ENCODE data around the gene CTU2.

Gene CTU2

GRCh38 chr16:88681084-88681680, 25.1 kb upstream of the CTU2 start:
- in situ Hi-C loops (cut with HindIII; ENCODE audit: low sequenced_read_pairs): no loop called here

GRCh38 chr16:88681709-88682451, 24.4 kb upstream of the CTU2 start:
- in situ Hi-C loops (cut with HindIII; ENCODE audit: low sequenced_read_pairs): no loop called here

DNA sequence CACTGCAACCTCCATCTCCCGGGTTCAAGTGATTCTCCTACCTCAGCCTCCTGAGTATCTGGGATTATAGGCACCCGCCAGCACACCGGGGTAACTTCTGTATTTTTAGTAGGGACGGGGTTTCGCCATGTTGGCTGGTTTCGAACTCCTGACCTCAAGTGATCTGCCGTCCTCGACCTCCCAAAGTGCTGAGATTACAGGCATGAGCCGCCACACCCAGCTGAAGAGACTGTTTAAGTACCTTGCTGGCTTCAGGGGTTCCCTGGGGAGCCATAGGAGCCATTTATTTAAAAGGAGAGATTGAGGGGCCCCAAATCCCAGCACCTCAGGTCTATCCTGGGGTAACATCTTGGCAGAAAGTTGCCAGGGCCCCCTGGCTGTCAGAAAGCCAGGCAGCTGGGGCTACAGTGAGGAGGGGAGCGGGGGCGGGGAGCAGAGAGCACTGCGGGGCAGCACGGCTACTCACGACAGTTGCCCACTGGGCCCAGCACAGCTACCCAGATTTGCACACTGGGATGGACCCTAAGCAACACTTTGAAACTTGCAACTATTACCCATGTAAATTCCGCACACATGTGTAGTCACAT, 21.6 kb upstream of the CTU2 start:
- in situ Hi-C loops (cut with HindIII; ENCODE audit: low sequenced_read_pairs): no loop called here

DNA sequence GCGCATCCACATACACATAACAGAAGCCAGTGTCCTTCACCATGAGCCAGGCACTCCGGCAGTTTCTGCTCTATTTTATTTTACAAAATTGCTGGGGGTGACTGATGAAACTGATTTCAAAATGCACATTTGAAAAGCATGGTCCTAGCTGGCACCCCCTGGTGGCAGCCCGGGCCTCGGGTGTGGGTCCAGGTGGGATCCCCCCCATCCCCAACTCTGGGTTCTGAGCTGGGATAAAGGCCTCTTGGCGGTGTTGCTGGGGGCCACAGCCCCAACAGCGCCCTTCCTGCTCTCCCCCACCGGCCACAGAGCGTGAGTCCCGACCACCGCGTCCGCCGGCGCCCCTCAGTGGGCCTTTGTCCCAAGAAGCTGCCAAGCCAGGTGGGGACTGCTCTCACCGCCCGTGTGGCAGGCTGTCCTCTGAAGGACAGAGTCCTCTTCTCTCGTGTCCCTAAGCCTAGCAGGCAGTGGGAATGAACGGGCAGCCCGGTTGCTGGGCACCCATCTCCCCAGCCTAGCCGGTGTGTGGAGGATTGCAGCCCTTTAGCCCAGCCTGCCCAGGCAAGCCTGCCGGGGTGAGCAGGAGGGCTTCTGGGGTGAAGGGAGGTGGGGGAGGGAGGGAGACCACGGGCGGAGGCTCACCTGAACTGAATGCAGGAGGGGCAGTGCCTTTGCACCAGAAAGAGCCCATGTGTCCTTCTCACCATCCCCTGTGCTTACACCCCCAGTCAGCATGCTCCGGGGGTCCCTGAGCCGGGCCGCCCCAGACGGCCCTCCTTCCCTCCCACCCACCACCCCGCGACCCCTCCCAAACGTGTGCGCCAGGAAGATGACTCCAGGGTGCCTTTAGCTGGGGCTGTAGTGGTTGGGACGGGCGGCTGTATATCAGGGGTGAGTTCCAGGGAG, 20.9 kb upstream of the CTU2 start:
- in situ Hi-C loops (cut with HindIII; ENCODE audit: low sequenced_read_pairs): no loop called here

- in situ Hi-C loops (cut with HindIII; ENCODE audit: low sequenced_read_pairs): no loop called here
Measured at GRCh38 chr16:88686062-88686438, 20.3 kb upstream of the CTU2 start.

GRCh38 chr16:88686439-88687253, 19.7 kb upstream of the CTU2 start, which contains the start of gene SNAI3:
TSS of gene SNAI3 (minus strand) at chr16:88686507. CDS start at chr16:88686406, 101 bp downstream.
- in situ Hi-C loops (cut with HindIII; ENCODE audit: low sequenced_read_pairs): no loop called here

DNA sequence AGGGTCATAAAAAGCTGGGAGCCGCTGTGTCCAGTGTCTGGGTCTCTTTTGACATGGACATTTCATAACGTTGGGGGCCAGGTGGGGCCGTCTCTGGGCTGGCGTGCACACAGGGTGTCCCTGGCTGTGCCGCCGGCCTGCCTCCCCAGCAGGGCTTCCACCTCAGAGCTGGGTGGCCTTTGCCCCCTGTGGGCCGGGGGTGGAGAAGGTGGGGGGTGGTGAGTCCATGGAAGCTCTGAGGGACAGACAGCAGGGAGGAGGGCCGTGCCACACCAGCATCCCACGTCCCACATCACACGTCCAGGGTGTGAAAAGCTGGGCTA, 19.1 kb upstream of the CTU2 start:
- in situ Hi-C loops (cut with HindIII; ENCODE audit: low sequenced_read_pairs): no loop called here

- in situ Hi-C loops (cut with HindIII; ENCODE audit: low sequenced_read_pairs): no loop called here
Measured at GRCh38 chr16:88687676-88688012, 18.7 kb upstream of the CTU2 start.

DNA sequence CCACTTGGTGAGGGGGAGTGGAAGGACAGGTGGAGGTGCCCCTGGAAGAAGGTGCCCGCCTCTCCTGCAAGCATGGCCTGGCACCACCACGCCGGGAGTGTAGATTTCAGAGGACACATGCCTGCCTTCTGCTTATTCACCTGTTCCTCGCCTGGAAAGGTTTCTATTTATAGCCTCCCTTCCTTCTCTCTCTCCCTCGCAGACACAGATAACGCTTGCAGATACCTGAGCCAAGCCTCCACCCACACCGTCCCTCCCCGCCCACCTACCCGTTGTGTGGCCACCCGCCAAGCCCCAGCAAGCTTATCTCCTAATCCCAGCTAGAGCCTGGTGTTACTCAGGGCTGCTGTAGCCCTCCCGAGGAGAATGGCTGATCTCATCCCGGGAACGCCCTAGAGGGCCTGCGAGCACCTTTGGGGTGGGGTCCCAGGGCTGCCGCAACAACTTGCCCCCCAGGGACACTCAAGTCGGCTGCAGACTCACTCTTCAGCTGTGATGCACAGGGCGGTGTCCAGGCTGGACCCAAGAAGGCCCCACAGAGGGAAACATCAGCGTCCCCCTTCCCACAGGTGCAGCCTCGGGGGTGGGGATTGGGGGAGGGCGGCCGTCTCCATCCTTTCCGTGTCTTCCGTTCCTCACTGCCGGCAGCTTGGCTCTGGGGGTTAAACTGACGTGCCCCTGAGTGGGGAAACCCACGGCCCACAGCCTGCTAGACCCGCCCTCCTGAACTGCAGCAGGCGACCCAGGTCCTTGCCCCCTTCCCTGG, 18.1 kb upstream of the CTU2 start:
- in situ Hi-C loops (cut with HindIII; ENCODE audit: low sequenced_read_pairs): no loop called here

DNA sequence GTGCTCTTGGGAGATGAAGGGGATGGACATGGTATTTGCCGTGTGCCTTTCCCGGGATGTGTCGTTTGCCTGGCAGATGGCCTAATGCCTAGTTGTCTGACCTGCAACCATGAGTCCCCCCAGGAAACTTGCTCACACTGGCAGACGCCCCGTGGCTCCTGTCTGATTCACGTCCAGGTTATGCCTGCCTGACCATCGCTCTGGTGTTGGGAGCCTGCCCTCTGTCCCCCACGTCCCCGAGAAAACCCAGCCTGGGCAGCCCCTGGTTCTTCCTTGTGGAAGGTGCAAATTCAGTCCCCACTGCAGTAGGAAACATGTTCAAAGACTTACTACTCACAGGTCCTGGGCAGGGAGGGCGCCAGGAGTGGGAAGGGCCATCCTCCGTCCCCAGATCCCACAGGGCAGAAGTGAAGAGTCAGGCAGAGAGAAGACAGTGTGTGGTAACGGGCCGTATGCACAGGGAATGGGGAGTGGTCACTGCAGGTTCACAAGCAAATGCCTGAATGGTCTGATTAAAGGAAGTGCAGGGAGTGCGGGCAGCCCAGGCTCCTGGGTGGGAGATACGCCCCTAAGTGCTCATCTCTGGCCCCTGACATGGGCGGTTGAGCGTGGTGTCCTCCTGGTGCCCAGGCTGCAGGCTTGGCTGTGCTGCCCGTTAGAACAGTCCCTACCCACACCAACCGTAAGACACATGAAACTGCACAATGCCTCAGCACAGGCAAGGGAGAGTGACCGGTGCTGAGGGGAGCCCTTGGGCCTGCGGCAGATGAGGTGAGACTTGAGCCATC, 15.8 kb upstream of the CTU2 start:
- in situ Hi-C loops (cut with HindIII; ENCODE audit: low sequenced_read_pairs): no loop called here

GRCh38 chr16:88691129-88691813, 15.0 kb upstream of the CTU2 start:
- in situ Hi-C loops (cut with HindIII; ENCODE audit: low sequenced_read_pairs): no loop called here

GRCh38 chr16:88691924-88692560, 14.3 kb upstream of the CTU2 start:
- in situ Hi-C loops (cut with HindIII; ENCODE audit: low sequenced_read_pairs): no loop called here

DNA sequence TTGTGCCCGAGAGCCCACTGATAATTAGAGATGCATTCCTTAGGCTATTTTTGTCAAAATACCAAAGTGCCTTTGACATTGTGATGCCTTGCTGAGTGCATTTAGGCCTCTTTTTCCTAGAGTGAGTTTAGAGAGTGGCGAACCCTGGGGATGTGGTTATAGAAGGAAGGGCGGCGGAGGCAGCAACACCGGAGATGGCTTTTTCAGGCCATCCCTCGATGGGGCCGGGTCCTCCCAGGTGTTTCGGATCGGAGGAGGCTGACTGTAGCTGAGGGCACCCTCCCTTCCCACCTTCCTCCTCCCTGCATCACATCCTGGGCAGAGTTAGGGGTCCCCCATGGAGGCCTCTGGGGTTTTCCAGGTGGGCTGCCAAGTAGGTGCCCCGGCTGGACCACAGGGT, 13.4 kb upstream of the CTU2 start:
- in situ Hi-C loops (cut with HindIII; ENCODE audit: low sequenced_read_pairs): no loop called here

GRCh38 chr16:88693420-88694177, 12.7 kb upstream of the CTU2 start:
- in situ Hi-C loops (cut with HindIII; ENCODE audit: low sequenced_read_pairs): no loop called here

DNA sequence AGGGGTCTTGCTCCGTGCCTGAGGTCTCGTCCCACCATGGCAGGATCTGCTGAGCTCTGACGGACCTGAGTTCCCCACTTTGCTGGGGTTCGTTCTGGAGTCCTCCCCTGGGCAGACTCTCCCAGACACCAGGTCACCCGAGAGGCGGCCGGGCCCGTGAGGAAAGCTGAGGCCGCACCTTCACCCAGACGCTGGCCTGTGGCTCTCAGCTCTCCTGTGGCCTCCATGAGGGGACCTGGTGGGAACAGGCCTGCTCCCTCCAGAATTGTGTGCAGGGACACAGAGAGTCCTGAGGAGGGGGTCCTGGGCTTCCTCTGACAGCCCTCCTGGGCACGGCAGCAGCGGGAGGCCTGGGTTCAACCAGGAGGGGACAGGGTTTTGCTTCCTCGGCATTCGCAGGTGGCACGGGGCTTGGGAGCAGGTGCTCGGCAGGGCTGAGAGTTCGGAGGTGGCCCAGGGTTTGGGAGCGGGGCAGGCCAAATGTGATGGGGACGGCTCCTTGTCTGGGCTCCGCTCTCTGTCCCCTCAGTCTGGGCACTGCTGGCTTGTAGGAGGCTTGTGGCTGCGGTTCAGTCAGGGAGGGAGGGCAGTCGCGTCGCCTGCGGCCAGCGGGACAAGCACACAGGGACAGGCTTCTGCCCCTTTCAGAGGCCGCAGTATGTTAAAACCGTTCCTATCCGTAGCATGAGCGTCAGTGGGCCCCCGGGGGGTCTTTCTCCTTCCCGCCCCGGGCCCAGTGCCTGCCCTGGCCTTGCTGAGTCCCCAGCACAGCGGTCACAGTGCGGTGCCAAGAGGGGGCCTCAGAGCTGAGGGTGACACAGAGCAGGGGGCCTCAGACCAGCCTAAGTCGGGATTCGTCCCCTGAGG, 11.8 kb upstream of the CTU2 start:
- in situ Hi-C loops (cut with HindIII; ENCODE audit: low sequenced_read_pairs): no loop called here

- in situ Hi-C loops (cut with HindIII; ENCODE audit: low sequenced_read_pairs): no loop called here
Measured at GRCh38 chr16:88695218-88695617, 11.1 kb upstream of the CTU2 start.

- in situ Hi-C loops (cut with HindIII; ENCODE audit: low sequenced_read_pairs): no loop called here
Measured at GRCh38 chr16:88695753-88696152, 10.6 kb upstream of the CTU2 start.

All from DLD1 (cell line).